Stimulated activated naive B cell treated with anti-CD40 and anti-IgM and Interleukin-4, amounts not matched to agents 10 μg/mL and 1 μg/mL and 100 μg/mL, for 72 hours (primary cell): Measurements from ENCODE around the gene SLC44A1.
"Not testable (repeated sequence)": the region's sequence is repeated elsewhere in the genome, so short reads cannot be mapped to it uniquely, and the experiment has no call there.

ENCODE experiments used
- ATAC-seq, 2 donors: fragments of 150-1000 bp; cut with Tn5 transposase; replicated peaks; 2 replicates each; pipeline ENCODE4 v1.10.0; 2021; ENCODE audit warnings: moderate library complexity in 1 of 2
- DNase-seq: peaks from one replicate; pipeline ENCODE4 v3.0.0; 2021
- H3K27ac Mint-ChIP-seq: one replicate; pipeline ENCODE4 v1.8.0; 2022; ENCODE audit warnings: mild to moderate bottlenecking, mixed read lengths
- H3K27me3 Mint-ChIP-seq, 2 donors: one replicate each; pipeline ENCODE4 v1.8.0; 2022; ENCODE audit warnings: mixed read lengths in 2 of 2
- H3K36me3 Mint-ChIP-seq, 2 donors: one replicate each; pipeline ENCODE4 v1.8.0; 2022; ENCODE audit warnings: mixed read lengths in 2 of 2, mild to moderate bottlenecking in 1 of 2
- H3K4me1 Mint-ChIP-seq, 2 donors: one replicate each; pipeline ENCODE4 v1.8.0; 2022; ENCODE audit warnings: mixed read lengths in 2 of 2, mild to moderate bottlenecking in 1 of 2
- H3K4me3 Mint-ChIP-seq, 2 donors: one replicate each; pipeline ENCODE4 v1.8.0; 2022; ENCODE audit warnings: mild to moderate bottlenecking in 2 of 2, mixed read lengths in 2 of 2, moderate library complexity in 1 of 2
- H3K9me3 Mint-ChIP-seq, 2 donors: one replicate each; pipeline ENCODE4 v1.8.0; 2022; ENCODE audit warnings: mixed read lengths in 2 of 2, mild to moderate bottlenecking in 1 of 2

Gene SLC44A1

DNA sequence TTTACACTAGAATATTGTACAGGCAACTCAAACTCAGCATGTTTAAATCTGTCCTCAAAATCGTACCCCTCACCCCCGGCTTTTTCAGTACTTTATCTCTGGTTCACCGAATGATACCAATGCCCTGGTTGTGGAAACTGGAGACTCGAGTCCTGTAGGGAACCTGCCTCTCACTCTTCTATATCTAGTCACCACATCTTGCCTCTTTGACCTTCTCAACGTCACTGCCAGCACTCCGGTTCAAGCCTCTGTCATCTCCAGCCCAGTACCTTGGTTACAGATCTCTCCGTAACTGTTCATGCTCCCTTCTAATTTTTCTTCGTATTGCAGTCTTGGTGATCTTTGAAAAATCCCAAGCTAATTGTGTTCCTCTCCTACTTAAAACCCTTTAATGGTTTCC lies 6.7 kb downstream of the SLC44A1 start:
- ATAC-seq (no peak), DNase-seq (no peak)
- Mint-ChIP-seq H3K27ac (no peak overlapping the region), H3K9me3 (no peaks in the 10 kb centered on the region), H3K36me3 (no peaks in the 10 kb centered on the region), H3K27me3 (no peaks in the 10 kb centered on the region), H3K4me1 (peaks cover 2 to 9% of the 10 kb centered on the region in 2 donors), H3K4me3 (no peak overlapping the region)

DNA sequence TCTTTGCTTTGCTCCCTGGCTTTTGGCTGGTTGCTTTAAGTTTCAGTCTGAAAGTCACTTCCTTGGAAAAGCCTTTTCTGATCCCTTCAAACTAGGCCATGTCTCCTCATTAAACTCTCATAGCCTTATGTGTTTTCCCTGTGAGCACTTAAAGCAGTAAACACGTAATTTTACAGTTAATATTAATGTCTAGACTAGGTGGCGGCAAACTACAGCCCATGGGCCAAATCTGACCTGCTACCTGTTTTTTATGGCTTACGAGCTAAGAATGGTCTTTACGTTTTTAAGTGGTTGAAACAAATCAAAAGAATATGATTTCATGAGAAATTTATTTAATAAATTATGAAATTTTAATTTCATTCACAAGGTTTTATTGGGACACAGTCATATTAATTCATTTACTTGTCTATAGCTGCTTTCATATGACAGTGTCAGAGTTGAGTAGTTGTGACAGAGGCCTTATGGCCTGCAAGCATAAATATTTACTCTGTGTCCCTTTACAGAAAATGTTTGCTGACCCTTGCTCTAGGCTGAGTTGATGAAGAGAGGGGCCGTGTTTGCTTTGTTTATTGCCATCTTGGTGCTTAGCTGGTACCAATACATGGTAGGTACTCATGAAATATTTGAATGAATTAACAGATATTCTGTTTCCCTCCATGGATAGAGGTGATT lies 7.4 kb downstream of the SLC44A1 start:
- Mint-ChIP-seq H3K9me3 (no peaks in the 10 kb centered on the region), H3K27ac (no peak overlapping the region), H3K4me1 (peaks cover 0 to 2% of the 10 kb centered on the region in 2 donors), H3K27me3 (no peaks in the 10 kb centered on the region), H3K36me3 (no peaks in the 10 kb centered on the region), H3K4me3 (no peak overlapping the region)
- DNase-seq (no peak), ATAC-seq (no peak)

DNA sequence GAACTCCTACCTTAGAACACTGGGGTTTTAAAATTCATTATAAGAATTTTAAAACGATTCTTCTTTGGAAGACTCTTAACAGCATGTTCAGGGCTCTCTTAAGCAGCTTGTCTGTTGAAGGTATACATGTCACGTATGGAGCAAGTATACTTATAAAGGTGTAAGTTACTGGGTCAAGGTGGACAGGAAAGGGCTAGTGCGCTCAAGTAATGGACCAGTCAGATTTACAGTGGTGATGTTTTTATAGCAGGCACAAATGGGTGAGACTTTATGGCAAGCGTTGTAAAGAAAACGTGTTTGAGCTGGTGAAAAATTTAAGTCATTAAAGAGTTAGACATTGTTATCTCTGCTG lies 7.9 kb downstream of the SLC44A1 start:
- H3K36me3 Mint-ChIP-seq: no peaks in the 10 kb centered on the region
- peaks cover 2% of the 10 kb centered on the region in 2 donors for H3K4me1 Mint-ChIP-seq
- ATAC-seq (no peak), DNase-seq (no peak)
- H3K27ac Mint-ChIP-seq: no peak overlapping the region
- H3K9me3 Mint-ChIP-seq: no peaks in the 10 kb centered on the region
- H3K27me3 Mint-ChIP-seq: no peaks in the 10 kb centered on the region
- no peak overlapping the region for H3K4me3 Mint-ChIP-seq

DNA sequence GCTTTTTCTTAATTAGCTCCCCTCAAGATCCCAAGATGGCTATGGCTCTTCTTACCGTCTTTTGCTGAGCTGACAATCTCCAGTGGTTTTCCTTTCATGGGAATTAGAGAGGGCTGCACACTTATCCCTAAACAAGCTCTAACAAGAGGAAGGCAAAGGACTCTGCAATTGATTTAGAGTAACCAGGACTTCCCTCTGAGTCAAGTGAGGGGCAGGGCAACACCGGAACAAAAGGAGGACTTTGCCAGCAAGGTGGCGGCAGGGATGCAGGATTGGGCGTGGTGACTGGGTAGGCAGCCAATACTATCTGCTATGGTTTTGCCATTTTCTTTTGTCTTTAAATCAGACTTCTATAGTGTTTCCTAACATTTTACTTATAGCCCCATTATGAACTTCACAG lies 9.8 kb downstream of the SLC44A1 start:
- H3K27me3 Mint-ChIP-seq: no peaks in the 10 kb centered on the region
- peaks cover 9 to 16% of the 10 kb centered on the region in 2 donors for H3K4me1 Mint-ChIP-seq
- DNase-seq (no peak), ATAC-seq (no peak)
- no peaks in the 10 kb centered on the region for H3K36me3 Mint-ChIP-seq
- H3K4me3 Mint-ChIP-seq: no peak overlapping the region
- no peaks in the 10 kb centered on the region for H3K9me3 Mint-ChIP-seq
- no peak overlapping the region for H3K27ac Mint-ChIP-seq

DNA sequence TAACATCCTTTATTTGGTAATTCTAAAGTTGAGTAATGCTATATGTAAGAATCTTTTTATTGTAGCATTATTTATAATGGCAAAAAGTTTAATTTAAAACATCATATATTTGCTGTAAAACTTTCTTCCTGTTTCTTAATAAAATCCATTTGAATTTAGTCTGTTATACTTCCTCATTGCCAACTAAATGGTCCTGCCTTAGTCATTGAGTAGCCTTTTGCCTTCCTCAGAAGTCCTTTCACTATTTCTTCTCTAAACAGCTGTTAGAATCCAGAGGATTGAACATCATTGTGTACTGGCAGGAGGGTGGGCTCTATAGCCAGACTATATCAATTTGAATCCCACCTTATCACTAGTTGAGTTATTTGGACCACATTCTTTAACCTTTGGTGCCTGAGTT lies 11.0 kb downstream of the SLC44A1 start:
- no peak overlapping the region for H3K4me3 Mint-ChIP-seq
- H3K27ac Mint-ChIP-seq: no peak overlapping the region
- H3K36me3 Mint-ChIP-seq: no peaks in the 10 kb centered on the region
- peaks cover 13 to 26% of the 10 kb centered on the region in 2 donors for H3K4me1 Mint-ChIP-seq
- DNase-seq (no peak), ATAC-seq (no peak)
- no peaks in the 10 kb centered on the region for H3K9me3 Mint-ChIP-seq
- H3K27me3 Mint-ChIP-seq: no peaks in the 10 kb centered on the region

DNA sequence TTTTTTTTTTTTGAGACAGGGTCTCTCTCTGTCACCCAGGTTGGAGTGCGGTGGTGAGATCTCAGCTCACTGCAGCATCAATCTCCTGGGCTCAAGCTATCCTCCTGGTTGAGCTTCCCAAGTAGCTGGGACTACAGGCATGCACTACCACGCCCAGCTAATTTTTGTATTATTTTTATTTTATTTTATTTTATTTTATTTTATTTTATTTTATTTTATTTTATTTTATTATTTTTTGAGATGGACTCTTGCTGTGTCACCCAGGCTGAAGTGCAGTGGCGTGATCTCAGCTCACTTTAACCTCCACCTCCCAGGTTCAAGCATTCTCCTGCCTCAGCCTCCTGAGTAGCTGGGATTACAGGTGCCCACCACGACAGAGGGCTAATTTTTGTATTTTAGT lies 12.1 kb downstream of the SLC44A1 start:
- not testable (repeated sequence) for H3K36me3 Mint-ChIP-seq, DNase-seq, ATAC-seq, H3K27me3 Mint-ChIP-seq, H3K9me3 Mint-ChIP-seq, H3K27ac Mint-ChIP-seq, H3K4me3 Mint-ChIP-seq
- H3K4me1 Mint-ChIP-seq: peaks cover 16 to 32% of the 10 kb centered on the region in 2 donors

DNA sequence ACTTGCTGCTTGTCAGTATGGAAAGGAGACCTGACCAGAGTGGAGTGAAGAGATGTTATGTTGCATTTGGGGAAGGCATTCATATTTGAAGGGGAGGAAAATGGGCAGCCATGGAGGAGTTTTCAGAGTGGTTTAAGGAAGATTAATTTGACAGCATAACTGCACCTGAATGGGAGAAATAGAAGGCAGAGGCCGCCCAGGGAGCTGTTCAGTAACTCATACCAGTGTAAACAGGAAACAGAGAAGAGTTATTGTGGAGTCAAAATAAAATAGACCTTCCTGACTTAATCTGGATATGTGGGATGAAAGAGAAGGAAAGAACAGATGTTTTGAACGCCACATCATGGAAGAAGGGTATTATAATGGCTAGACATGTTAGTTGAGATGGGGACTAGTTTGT lies 13.4 kb downstream of the SLC44A1 start:
- no peaks in the 10 kb centered on the region for H3K27me3 Mint-ChIP-seq
- no peak overlapping the region for H3K27ac Mint-ChIP-seq
- DNase-seq (no peak), ATAC-seq (no peak)
- H3K9me3 Mint-ChIP-seq: no peaks in the 10 kb centered on the region
- peaks cover 16 to 32% of the 10 kb centered on the region in 2 donors for H3K4me1 Mint-ChIP-seq
- no peaks in the 10 kb centered on the region for H3K36me3 Mint-ChIP-seq
- no peak overlapping the region for H3K4me3 Mint-ChIP-seq

DNA sequence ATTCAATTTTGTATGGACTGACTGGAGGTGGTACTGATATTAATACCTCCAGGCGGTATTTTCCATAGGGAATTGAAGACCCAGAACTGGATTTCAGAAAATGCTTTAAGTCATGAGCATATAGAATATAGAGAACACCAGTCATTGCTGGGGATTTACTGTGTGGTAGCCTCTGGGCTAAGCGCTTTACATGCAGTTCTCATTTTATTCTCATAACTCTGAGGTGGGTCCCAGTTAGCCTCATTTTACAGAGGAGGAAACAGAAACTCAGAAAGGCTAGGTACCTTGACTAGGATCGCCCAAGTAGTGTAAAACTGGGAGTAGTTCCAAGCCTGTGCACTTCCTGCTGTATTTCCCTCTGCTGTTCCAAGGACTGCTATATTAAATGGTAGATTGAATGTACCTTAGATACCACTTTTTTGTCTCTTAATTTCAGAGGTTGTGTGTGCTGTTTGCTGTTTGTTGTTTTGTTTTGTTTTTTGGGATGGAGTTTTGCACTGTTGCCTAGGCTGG lies 13.8 kb downstream of the SLC44A1 start:
- Mint-ChIP-seq H3K27ac (no peak overlapping the region), H3K27me3 (no peaks in the 10 kb centered on the region), H3K4me3 (no peak overlapping the region), H3K36me3 (no peaks in the 10 kb centered on the region), H3K4me1 (peaks cover 16 to 32% of the 10 kb centered on the region in 2 donors), H3K9me3 (no peaks in the 10 kb centered on the region)
- DNase-seq (no peak), ATAC-seq (peak in 1 of 2 donors; percentile 27)

DNA sequence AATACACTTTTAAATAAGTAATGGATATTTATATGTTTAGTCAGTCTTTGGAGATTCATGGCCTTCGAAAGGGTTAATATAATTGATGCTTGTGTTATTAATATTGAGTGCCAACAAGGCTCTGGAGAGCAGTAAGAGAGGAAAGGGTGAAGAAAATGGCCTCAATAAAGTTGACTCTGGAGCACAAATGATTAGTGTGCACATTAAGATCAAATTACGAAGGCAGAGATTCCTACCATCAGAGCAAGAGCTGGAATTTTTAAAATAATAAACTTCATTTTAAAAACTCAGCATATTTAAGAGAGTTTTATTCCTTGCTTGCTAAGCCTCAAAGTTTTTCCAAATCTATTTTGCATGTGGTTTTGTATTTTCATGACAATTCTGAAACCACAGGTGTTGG lies 14.8 kb downstream of the SLC44A1 start:
- H3K4me1 Mint-ChIP-seq: peaks cover 19 to 35% of the 10 kb centered on the region in 2 donors
- DNase-seq (no peak), ATAC-seq (no peak)
- no peaks in the 10 kb centered on the region for H3K27me3 Mint-ChIP-seq
- H3K9me3 Mint-ChIP-seq: no peaks in the 10 kb centered on the region
- H3K27ac Mint-ChIP-seq: no peak overlapping the region
- H3K4me3 Mint-ChIP-seq: no peak overlapping the region
- peaks cover 4% of the 10 kb centered on the region in 2 donors for H3K36me3 Mint-ChIP-seq

DNA sequence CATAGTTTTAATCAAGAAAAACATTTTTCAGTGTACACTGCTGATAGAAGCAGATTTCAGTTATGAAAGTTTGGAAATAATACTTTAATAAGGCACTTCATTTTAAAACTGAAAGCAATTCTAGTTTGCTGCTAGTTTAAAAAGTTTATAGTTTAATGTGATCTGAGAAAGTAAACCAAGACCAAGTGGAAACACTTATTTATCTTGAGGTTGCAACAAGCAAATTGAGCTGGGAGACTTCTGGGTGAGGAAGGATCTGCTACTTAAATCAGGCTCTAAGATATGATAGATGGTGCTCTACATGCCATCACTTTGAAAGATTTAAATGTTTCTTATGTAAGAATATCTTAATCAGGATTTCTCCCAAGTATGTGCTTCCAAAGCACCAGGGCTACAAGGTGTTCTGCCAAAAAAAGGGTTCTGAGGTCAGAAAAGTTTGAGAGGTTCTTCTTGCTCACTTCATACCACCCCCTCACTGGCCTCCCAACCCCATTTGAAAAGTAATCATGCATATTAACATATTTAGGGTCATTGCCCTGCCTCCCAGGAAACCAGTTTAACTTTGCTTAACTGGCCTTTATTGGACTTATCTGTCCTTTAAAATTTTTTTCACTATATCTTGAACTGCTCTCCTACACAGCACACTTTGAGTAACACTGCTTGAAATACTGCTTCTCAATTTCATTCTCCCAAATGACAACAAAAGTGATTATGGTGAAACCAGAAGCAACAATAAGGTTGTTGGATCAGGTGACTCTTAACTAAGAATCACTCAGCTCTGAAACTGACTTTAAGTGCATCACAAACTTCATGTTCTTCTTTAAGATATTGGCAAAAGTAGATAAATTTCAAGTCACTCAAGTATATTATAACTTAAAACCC lies 15.5 kb downstream of the SLC44A1 start:
- Mint-ChIP-seq H3K27ac (no peak overlapping the region), H3K4me1 (peaks cover 22 to 41% of the 10 kb centered on the region in 2 donors), H3K27me3 (no peaks in the 10 kb centered on the region), H3K4me3 (no peak overlapping the region), H3K36me3 (peaks cover 4% of the 10 kb centered on the region in 2 donors), H3K9me3 (no peaks in the 10 kb centered on the region)
- no peak for DNase-seq
- ATAC-seq: peak in 1 of 2 donors; percentile 27

DNA sequence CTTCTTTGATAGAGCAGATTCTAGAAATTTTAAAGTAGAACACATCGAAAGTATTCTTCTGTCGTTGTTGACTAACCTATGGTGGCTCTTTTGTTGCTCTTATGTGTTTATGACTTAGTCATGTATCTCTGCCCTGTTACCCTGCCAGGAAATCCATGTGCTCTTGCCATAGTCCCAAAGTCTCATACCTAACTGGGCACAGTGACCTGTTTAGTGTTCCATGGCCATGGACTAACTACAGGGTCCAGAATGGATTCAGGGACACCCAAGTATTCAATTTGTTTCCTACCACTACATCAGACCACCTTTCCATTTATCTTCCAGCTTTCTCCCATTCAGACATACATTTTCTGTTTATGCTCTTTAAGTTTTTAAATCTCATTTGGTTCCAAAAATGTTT lies 18.0 kb downstream of the SLC44A1 start:
- peaks cover 20 to 38% of the 10 kb centered on the region in 2 donors for H3K4me1 Mint-ChIP-seq
- no peaks in the 10 kb centered on the region for H3K27me3 Mint-ChIP-seq
- no peak overlapping the region for H3K4me3 Mint-ChIP-seq
- peaks cover 2 to 3% of the 10 kb centered on the region in 2 donors for H3K9me3 Mint-ChIP-seq
- DNase-seq: no peak
- H3K27ac Mint-ChIP-seq: no peak overlapping the region
- H3K36me3 Mint-ChIP-seq: peaks cover 6 to 11% of the 10 kb centered on the region in 2 donors
- ATAC-seq: no peak

DNA sequence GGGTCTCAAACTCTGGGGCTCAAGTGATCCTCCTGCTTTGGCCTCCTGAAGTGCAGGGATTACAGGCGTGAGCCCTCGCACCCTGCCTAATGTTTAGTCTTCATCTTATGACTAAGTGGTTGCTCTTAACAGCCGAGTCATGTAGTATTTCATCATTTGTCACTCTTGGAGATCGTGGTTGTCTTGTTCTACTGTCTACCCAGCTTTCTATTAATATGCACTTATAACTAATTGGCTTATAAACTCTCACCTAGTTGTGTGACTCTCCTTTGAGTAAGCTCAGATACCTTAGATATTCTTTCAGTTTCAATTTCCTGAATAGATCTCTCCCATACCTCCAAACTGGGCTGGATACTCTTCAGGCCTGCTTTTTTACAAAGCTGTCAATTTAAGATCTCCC lies 19.9 kb downstream of the SLC44A1 start:
- DNase-seq: no peak
- Mint-ChIP-seq H3K27ac (no peak overlapping the region), H3K4me3 (no peak overlapping the region), H3K4me1 (peaks cover 14 to 25% of the 10 kb centered on the region in 2 donors), H3K36me3 (peaks cover 6 to 13% of the 10 kb centered on the region in 2 donors), H3K27me3 (no peaks in the 10 kb centered on the region), H3K9me3 (peaks cover 2 to 5% of the 10 kb centered on the region in 2 donors)
- ATAC-seq: no peak

DNA sequence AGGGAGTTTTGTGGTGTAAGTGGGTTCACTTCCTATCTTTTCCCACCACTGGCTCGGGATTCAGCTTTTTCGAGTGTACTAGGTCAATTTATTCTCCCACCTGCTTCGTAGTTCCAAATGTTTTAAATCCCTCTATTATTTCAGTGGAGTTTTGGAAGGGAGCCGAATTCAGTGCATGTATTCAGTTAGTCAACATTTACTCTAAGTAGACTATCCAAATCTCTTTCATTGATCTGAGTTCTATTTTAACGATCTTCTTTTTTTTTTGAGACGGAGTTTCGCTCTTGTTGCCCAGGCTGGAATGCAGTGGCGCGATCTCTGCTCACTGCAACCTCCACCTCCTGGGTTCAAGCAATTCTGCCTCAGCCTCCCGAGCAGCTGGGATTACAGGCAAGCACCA lies 23.8 kb downstream of the SLC44A1 start:
- ATAC-seq, H3K27me3 Mint-ChIP-seq, H3K4me3 Mint-ChIP-seq, DNase-seq, H3K27ac Mint-ChIP-seq, H3K9me3 Mint-ChIP-seq: not testable (repeated sequence)
- peaks cover 6 to 13% of the 10 kb centered on the region in 2 donors for H3K36me3 Mint-ChIP-seq
- H3K4me1 Mint-ChIP-seq: peaks cover 11 to 14% of the 10 kb centered on the region in 2 donors

DNA sequence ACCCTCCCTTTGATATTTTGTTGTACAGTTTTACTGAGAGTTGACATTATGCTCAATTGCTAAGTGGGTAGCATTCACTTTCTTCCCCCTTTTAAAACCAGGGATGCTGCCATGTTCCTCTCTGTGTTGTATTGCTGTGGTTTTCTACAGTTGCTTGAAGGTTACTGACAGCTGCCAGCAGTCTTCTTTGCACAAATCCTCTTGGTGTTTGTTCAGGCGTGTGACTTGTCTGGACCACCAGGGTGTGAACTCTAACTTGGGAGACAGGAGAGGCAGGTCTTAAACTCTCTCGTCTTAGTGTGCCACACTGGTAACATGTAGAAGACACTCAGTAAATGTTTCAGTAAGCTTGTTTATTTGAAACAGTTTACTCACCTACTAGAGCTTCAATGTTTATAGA lies 25.1 kb downstream of the SLC44A1 start:
- peaks cover 2 to 9% of the 10 kb centered on the region in 2 donors for H3K36me3 Mint-ChIP-seq
- peaks cover 2 to 5% of the 10 kb centered on the region in 2 donors for H3K9me3 Mint-ChIP-seq
- no peak overlapping the region for H3K27ac Mint-ChIP-seq
- H3K4me3 Mint-ChIP-seq: no peak overlapping the region
- DNase-seq: no peak
- peaks cover 8 to 13% of the 10 kb centered on the region in 2 donors for H3K4me1 Mint-ChIP-seq
- no peaks in the 10 kb centered on the region for H3K27me3 Mint-ChIP-seq
- no peak for ATAC-seq

DNA sequence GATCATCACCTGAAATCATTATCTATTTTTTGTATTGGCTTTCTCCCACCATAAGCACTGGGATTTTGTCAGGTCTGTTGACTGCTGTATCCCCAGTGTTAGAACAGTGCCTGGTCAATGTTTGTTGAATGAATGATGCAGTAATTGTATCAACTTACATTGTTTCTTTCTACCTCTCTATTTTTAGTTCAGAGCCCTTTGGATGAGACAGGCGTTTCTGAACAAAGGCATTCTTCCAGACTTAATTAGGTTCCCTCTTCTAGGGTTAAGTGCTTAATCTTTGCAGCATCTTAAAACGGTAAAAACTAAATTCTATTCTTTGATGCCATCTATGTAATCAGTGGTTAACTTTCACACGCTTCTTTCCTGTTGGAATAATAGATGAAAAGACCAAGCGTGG lies 26.3 kb downstream of the SLC44A1 start:
- peaks cover 0 to 5% of the 10 kb centered on the region in 2 donors for H3K36me3 Mint-ChIP-seq
- no peak for ATAC-seq

More for the DNA sequence above, 26.3 kb downstream of the SLC44A1 start:
- no peak overlapping the region for H3K27ac Mint-ChIP-seq
- peaks cover 8 to 10% of the 10 kb centered on the region in 2 donors for H3K4me1 Mint-ChIP-seq
- no peaks in the 10 kb centered on the region for H3K27me3 Mint-ChIP-seq
- DNase-seq: no peak
- peaks cover 2 to 5% of the 10 kb centered on the region in 2 donors for H3K9me3 Mint-ChIP-seq
- no peak overlapping the region for H3K4me3 Mint-ChIP-seq
